Epithelial cell of esophagus (primary cell): ENCODE measurements around the gene AMZ1.
"Not testable (repeated sequence)": the region's sequence is repeated elsewhere in the genome, so short reads cannot be mapped to it uniquely, and the experiment has no call there.

Experiments used
- DNase-seq: peaks from one replicate; pipeline ENCODE4 v3.0.0; 2010; ENCODE audit warnings: low read depth
- H3K4me3 ChIP-seq: 2 replicates; pipeline ENCODE4 v1.5.1; 2011; ENCODE audit warnings: mild to moderate bottlenecking, low read length, control low read depth
- TF ChIP-seq, protein P1 (sequence below): IDR thresholded peaks from 2 replicates; pipeline ENCODE4 v1.5.1; 2011; ENCODE audit warnings: low read depth, mild to moderate bottlenecking, low read length, control low read depth, inconsistent platforms; ENCODE audit not compliant: insufficient read depth; ENCODE audit errors: missing control alignments

AMZ1 gene

DNA sequence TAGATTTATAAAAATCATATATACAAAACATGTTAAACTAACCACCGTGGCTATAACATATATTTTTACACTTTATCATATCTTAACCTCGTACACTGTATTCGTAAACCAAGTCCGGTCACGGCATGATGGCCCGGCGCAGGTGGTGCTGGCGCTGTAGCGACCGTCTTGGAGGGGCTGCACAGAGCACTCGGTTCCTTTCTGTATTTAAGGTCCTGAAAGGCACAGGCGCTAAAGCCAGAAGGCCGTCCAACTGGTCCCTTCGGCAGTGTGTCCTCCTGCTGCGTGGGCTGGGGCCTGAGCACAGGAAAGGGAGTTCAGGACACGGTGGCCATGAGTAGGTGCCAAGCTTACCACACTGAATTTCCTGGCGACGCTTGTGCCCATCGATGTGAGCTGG lies 33.8 kb downstream of the AMZ1 start:
- DNase-seq, result no peak
- no peak overlapping the region for H3K4me3 ChIP-seq
- TF ChIP-seq, protein P1, sequence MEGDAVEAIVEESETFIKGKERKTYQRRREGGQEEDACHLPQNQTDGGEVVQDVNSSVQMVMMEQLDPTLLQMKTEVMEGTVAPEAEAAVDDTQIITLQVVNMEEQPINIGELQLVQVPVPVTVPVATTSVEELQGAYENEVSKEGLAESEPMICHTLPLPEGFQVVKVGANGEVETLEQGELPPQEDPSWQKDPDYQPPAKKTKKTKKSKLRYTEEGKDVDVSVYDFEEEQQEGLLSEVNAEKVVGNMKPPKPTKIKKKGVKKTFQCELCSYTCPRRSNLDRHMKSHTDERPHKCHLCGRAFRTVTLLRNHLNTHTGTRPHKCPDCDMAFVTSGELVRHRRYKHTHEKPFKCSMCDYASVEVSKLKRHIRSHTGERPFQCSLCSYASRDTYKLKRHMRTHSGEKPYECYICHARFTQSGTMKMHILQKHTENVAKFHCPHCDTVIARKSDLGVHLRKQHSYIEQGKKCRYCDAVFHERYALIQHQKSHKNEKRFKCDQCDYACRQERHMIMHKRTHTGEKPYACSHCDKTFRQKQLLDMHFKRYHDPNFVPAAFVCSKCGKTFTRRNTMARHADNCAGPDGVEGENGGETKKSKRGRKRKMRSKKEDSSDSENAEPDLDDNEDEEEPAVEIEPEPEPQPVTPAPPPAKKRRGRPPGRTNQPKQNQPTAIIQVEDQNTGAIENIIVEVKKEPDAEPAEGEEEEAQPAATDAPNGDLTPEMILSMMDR, result no peak

DNA sequence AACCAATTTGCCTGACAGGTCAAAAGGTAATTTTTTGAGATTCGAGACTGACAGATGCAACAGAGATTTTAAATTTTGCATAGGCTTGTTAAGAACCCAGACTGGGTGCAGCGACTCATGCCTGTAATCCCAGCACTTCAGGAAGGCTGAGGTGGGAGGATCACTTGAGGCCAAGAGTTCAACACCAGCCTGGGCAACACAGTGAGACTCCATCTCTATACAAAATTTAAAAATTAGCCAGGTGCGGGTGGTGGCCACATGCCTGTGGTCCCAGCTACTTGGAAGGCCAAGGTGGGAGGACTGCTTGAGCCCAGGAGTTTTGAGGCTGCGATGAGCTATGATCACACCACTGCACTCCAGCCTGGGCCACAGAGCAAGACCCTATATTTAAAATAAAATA lies 34.6 kb downstream of the AMZ1 start:
- no peak overlapping the region for H3K4me3 ChIP-seq
- TF ChIP-seq, protein P1, result no peak
- no peak for DNase-seq

DNA sequence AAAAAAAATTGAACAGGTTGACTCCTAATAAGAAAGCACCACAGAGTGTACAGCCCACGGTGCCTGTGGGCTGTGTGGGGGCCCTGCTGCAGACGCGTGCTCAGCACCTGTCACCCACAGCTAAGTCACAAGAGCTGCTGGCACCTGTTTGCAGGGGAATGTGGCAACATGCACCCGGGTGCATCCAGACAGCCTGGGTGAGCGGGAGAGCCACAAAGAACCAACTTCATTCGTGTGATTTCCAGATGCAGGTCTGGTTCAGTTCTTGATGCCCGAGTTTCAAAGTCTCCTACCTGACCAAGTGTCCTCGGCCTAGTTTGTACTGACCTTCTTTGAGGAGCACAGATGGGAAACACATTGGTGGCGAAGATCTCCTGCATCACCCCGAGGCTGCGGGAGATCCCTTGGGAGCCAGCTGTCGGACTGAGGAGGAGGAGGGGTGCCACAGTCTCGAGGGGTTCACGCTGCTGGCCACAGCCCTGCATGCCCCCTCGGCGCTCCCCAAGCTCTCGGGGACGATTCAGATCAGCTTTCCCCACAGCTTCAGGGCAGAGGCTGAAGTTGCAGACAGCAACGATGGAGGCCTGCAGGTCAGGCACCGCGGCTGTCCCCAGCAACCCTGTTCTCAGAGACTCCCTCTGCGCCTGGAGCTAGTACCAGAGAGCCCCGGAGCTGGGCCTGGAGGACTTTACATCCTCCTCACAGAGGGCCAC lies 35.3 kb downstream of the AMZ1 start:
- H3K4me3 ChIP-seq, result no peak overlapping the region
- no peak for DNase-seq
- TF ChIP-seq, protein P1, result no peak

DNA sequence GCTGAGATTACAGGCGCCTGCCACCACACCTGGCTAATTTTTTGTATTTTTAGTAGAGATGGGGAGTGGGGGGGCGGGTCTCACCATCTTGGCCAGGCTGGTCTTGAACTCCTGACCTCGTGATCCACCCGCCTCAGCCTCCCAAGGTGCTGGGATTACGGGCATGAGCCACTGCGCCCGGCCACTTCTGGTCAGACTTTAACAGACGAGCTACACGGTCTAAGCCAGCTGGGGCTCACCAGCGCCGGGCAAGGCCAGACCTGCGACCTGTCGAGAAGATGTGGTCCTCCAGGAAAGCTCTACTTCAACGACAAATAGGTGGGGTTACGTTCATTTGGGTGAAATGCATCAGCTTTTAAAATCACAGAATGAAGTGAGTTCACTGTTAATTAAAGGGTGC lies 36.0 kb downstream of the AMZ1 start:
- DNase-seq, result not testable (repeated sequence)

DNA sequence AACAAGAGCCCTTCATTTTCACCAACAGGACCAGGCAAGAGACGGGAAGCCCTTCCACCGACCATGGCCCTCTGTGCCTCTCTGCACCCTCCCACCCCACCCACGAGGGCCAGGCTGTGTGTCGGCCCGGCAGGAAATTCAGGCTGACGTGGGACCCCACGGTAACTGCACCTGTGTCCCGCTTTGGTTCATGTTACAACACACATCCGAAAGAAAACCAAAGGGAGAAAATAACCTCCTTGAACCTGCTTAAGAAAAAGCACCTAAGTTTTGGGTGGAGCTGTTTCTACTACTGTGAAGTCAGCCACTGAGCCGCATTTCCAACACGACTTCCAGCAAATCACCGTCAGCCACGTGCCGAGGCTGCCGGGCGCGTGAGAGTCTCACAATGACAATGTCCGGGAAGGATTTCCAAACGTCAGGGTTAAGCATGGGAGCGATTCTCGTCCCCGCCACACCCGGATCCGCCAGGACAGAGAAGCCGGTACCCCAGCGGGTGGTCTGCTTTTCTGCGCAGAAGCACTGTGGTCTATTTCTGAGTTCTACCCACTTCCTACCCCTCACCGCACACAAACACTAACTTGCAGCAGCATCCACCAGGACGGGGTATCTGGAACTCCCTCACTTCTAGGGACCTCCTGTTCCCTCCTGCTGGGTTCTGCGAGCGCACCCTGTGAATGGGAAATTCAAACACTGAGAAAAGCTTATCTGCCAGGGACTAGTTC lies 36.6 kb downstream of the AMZ1 start:
- no peak for DNase-seq
- TF ChIP-seq, protein P1, result no peak

More for the DNA sequence above, 36.0 kb downstream of the AMZ1 start:
- not testable (repeated sequence) for H3K4me3 ChIP-seq

DNA sequence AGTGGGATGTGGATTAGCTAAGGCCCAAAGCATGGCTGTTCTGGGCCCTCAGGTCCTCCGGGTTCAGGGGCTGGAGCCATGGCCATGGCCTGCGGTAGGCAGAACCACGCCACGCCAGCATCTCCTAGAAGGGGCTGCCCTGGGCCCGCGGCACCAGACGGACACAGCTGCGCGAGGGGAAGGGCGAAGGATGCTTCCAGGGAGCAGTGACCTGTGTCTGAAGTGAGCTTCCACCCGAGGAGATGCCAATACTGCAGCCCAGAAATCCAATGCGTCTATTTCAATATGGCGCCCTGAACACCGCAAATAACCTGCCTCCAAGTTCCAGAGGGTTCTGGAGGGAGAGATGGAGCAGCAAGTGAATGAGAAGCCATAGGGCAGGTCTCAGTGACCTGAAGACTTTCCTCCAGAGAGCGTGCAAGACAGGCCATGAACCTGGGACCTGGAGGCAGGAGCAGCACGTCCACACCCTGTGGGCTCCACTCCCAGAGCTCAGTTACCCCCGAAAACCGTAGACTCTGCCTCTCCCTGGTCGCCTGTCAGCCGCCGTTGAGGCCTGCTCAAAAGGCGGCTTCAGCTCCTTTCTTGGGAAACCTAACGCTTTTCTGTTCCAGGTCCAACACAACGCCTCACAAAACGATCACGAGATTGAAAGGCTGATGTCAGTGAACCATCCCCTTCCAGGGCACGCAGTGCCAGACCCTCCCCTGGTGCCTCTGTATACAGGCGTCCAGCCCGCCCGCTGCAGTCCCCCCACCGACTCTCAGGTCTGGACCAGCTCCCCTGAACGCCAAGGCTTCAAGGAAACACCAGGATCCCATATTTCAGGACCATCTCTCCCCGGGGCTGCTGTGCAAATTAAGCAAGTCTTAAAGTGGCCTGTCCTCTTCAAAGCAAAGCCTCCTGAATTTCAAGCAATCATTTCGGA lies 37.4 kb downstream of the AMZ1 start:
- TF ChIP-seq, protein P1, result no peak
- no peak overlapping the region for H3K4me3 ChIP-seq
- DNase-seq, result no peak

More for the DNA sequence above, 36.6 kb downstream of the AMZ1 start:
- H3K4me3 ChIP-seq, result no peak overlapping the region
